GM23338 (cell line): Measurements from ENCODE around the gene CYS1.

Experiments used
- EZH2 ChIP-seq: fragments of 200-600 bp; sonication (generic); IDR thresholded peaks from one replicate; pipeline ENCODE4 v1.8.0; 2017; ENCODE audit warnings: antibody characterized with exemption, mild to moderate bottlenecking, low read depth; ENCODE audit not compliant: unreplicated experiment
- EZH2phosphoT487 ChIP-seq: fragments of 200-600 bp; sonication (generic); IDR thresholded peaks from one replicate; pipeline ENCODE4 v1.8.1; 2018; ENCODE audit warnings: antibody characterized with exemption; ENCODE audit not compliant: unreplicated experiment
- JUNB ChIP-seq: IDR thresholded peaks from one replicate; pipeline ENCODE4 v1.6.1; 2016; ENCODE audit warnings: antibody characterized with exemption; ENCODE audit not compliant: unreplicated experiment
- POLR2AphosphoS5 ChIP-seq: IDR thresholded peaks from 2 replicates; pipeline ENCODE4 v1.6.1; 2016; ENCODE audit warnings: antibody characterized with exemption, low read depth
- STAT1 ChIP-seq: IDR thresholded peaks from one replicate; pipeline ENCODE4 v1.6.1; 2016; ENCODE audit warnings: antibody characterized with exemption; ENCODE audit not compliant: unreplicated experiment
- TF ChIP-seq, protein P1 (sequence below), 2 experiments: fragments of 200-600 bp in 1 of 2; sonication (generic) in 1 of 2; conservative IDR thresholded peaks; 2 replicates each; pipeline versions ENCODE4 v1.5.1 to v1.6.1; 2016 to 2017; ENCODE audit warnings: antibody characterized with exemption in 2 of 2, low read depth in 2 of 2, mild to moderate bottlenecking in 2 of 2, moderate library complexity in 1 of 2
- TF ChIP-seq, protein P2 (sequence below): IDR thresholded peaks from one replicate; pipeline ENCODE4 v1.6.1; 2018; ENCODE audit warnings: antibody characterized with exemption; ENCODE audit not compliant: unreplicated experiment

DNA sequence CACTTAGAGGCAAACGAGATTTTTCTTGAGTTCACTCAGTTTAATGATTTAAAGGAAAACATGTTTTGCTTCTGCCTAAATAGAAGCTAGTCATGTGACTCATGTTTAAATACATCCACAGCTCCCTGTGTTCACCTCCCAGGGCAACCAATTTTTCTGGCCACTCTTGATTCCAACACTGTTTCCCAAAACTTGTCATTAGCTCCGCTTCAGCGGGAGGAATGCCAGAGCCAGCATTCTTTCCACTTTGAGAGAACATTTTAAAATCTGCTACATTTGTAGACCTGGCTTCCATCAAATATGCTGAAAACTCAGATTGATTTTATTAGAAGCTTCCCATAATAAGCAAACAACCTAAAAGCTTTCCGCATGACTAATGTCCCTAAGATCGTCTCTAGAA, 2.8 kb upstream of the CYS1 start:
- TF ChIP-seq JUNB (no peak), EZH2 (no peak), POLR2AphosphoS5 (no peak), EZH2phosphoT487 (no peak), STAT1 (no peak)
- TF ChIP-seq, protein P1, sequence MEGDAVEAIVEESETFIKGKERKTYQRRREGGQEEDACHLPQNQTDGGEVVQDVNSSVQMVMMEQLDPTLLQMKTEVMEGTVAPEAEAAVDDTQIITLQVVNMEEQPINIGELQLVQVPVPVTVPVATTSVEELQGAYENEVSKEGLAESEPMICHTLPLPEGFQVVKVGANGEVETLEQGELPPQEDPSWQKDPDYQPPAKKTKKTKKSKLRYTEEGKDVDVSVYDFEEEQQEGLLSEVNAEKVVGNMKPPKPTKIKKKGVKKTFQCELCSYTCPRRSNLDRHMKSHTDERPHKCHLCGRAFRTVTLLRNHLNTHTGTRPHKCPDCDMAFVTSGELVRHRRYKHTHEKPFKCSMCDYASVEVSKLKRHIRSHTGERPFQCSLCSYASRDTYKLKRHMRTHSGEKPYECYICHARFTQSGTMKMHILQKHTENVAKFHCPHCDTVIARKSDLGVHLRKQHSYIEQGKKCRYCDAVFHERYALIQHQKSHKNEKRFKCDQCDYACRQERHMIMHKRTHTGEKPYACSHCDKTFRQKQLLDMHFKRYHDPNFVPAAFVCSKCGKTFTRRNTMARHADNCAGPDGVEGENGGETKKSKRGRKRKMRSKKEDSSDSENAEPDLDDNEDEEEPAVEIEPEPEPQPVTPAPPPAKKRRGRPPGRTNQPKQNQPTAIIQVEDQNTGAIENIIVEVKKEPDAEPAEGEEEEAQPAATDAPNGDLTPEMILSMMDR (conservative IDR thresholded peaks at IDR 0.05; ENCODE audit: low read depth in 2 of 2), result no peak
- TF ChIP-seq, protein P2, sequence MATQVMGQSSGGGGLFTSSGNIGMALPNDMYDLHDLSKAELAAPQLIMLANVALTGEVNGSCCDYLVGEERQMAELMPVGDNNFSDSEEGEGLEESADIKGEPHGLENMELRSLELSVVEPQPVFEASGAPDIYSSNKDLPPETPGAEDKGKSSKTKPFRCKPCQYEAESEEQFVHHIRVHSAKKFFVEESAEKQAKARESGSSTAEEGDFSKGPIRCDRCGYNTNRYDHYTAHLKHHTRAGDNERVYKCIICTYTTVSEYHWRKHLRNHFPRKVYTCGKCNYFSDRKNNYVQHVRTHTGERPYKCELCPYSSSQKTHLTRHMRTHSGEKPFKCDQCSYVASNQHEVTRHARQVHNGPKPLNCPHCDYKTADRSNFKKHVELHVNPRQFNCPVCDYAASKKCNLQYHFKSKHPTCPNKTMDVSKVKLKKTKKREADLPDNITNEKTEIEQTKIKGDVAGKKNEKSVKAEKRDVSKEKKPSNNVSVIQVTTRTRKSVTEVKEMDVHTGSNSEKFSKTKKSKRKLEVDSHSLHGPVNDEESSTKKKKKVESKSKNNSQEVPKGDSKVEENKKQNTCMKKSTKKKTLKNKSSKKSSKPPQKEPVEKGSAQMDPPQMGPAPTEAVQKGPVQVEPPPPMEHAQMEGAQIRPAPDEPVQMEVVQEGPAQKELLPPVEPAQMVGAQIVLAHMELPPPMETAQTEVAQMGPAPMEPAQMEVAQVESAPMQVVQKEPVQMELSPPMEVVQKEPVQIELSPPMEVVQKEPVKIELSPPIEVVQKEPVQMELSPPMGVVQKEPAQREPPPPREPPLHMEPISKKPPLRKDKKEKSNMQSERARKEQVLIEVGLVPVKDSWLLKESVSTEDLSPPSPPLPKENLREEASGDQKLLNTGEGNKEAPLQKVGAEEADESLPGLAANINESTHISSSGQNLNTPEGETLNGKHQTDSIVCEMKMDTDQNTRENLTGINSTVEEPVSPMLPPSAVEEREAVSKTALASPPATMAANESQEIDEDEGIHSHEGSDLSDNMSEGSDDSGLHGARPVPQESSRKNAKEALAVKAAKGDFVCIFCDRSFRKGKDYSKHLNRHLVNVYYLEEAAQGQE, result no peak
